ENCODE measurements around the gene CRTC2.

CRTC2 gene

GRCh38 chr1:153945795-153946621, 12.4 kb downstream of the CRTC2 start:
- peak overlapping the region; percentile 96 for H3K27ac Mint-ChIP-seq
- H3K27me3 Mint-ChIP-seq = no peaks in the 10 kb centered on the region
- H3K4me1 Mint-ChIP-seq (ENCODE audit: low read depth) = peaks cover 29% of the 10 kb centered on the region
- H3K36me3 Mint-ChIP-seq (ENCODE audit: low read depth) = peaks cover 89% of the 10 kb centered on the region
- peak; percentile 82 for DNase-seq
- H3K9me3 Mint-ChIP-seq = no peaks in the 10 kb centered on the region
- H3K4me3 Mint-ChIP-seq = peak overlapping the region; percentile 93

- Mint-ChIP-seq H3K9me3 (no peaks in the 10 kb centered on the region), H3K4me3 (peak overlapping the region; percentile 93), H3K27ac (peak overlapping the region; percentile 96), H3K4me1 (ENCODE audit: low read depth) (peaks cover 31% of the 10 kb centered on the region), H3K27me3 (no peaks in the 10 kb centered on the region), H3K36me3 (ENCODE audit: low read depth) (peaks cover 89% of the 10 kb centered on the region)
- DNase-seq = peak; percentile 79
These were observed 13.1 kb downstream of the CRTC2 start for GRCh38 chr1:153945131-153945794.

GRCh38 chr1:153944827-153945117, 13.6 kb downstream of the CRTC2 start:
- peaks cover 32% of the 10 kb centered on the region for H3K4me1 Mint-ChIP-seq (ENCODE audit: low read depth)
- peak overlapping the region; percentile 93 for H3K4me3 Mint-ChIP-seq
- H3K9me3 Mint-ChIP-seq = no peaks in the 10 kb centered on the region
- H3K27me3 Mint-ChIP-seq = no peaks in the 10 kb centered on the region
- DNase-seq = no peak
- peaks cover 89% of the 10 kb centered on the region for H3K36me3 Mint-ChIP-seq (ENCODE audit: low read depth)
- H3K27ac Mint-ChIP-seq = peak overlapping the region; percentile 96

- Mint-ChIP-seq H3K36me3 (ENCODE audit: low read depth) (peaks cover 89% of the 10 kb centered on the region), H3K9me3 (no peaks in the 10 kb centered on the region), H3K27me3 (no peaks in the 10 kb centered on the region), H3K4me3 (peak overlapping the region; percentile 93), H3K4me1 (ENCODE audit: low read depth) (peaks cover 32% of the 10 kb centered on the region), H3K27ac (peak overlapping the region; percentile 96)
- DNase-seq = no peak
These were observed 14.2 kb downstream of the CRTC2 start for GRCh38 chr1:153944005-153944826.

- no peaks in the 10 kb centered on the region for H3K27me3 Mint-ChIP-seq
These were observed 15.5 kb downstream of the CRTC2 start for GRCh38 chr1:153942766-153943549.

GRCh38 chr1:153941826-153942725, 16.3 kb downstream of the CRTC2 start:
- no peak for DNase-seq
- peaks cover 86% of the 10 kb centered on the region for H3K36me3 Mint-ChIP-seq (ENCODE audit: low read depth)
- no peak overlapping the region for H3K4me3 Mint-ChIP-seq
- peaks cover 30% of the 10 kb centered on the region for H3K4me1 Mint-ChIP-seq (ENCODE audit: low read depth)
- H3K27me3 Mint-ChIP-seq = no peaks in the 10 kb centered on the region
- H3K27ac Mint-ChIP-seq = peak overlapping the region; percentile 82
- no peaks in the 10 kb centered on the region for H3K9me3 Mint-ChIP-seq

More at GRCh38 chr1:153942766-153943549, 15.5 kb downstream of the CRTC2 start:
- peaks cover 85% of the 10 kb centered on the region for H3K36me3 Mint-ChIP-seq (ENCODE audit: low read depth)
- H3K4me1 Mint-ChIP-seq (ENCODE audit: low read depth) = peaks cover 32% of the 10 kb centered on the region
- no peak overlapping the region for H3K4me3 Mint-ChIP-seq
- H3K9me3 Mint-ChIP-seq = no peaks in the 10 kb centered on the region
- no peak for DNase-seq
- peak overlapping the region; percentile 82 for H3K27ac Mint-ChIP-seq

- Mint-ChIP-seq H3K27me3 (no peaks in the 10 kb centered on the region), H3K4me1 (ENCODE audit: low read depth) (peaks cover 25% of the 10 kb centered on the region), H3K36me3 (ENCODE audit: low read depth) (peaks cover 92% of the 10 kb centered on the region), H3K9me3 (no peaks in the 10 kb centered on the region), H3K27ac (peak overlapping the region; percentile 50), H3K4me3 (no peak overlapping the region)
- no peak for DNase-seq
These were observed 17.7 kb downstream of the CRTC2 start for GRCh38 chr1:153940756-153941155.

- Mint-ChIP-seq H3K27ac (no peak overlapping the region), H3K9me3 (no peaks in the 10 kb centered on the region), H3K36me3 (ENCODE audit: low read depth) (peaks cover 92% of the 10 kb centered on the region), H3K4me1 (ENCODE audit: low read depth) (peaks cover 21% of the 10 kb centered on the region), H3K4me3 (no peak overlapping the region), H3K27me3 (no peaks in the 10 kb centered on the region)
- DNase-seq = no peak
These were observed 18.9 kb downstream of the CRTC2 start for GRCh38 chr1:153939476-153939875.

- peaks cover 92% of the 10 kb centered on the region for H3K36me3 Mint-ChIP-seq (ENCODE audit: low read depth)
- no peak overlapping the region for H3K4me3 Mint-ChIP-seq
- peaks cover 16% of the 10 kb centered on the region for H3K4me1 Mint-ChIP-seq (ENCODE audit: low read depth)
- H3K9me3 Mint-ChIP-seq = no peaks in the 10 kb centered on the region
- no peak for DNase-seq
- H3K27me3 Mint-ChIP-seq = no peaks in the 10 kb centered on the region
- H3K27ac Mint-ChIP-seq = peak overlapping the region; percentile 20
These were observed 19.4 kb downstream of the CRTC2 start for GRCh38 chr1:153938996-153939395.

- H3K36me3 Mint-ChIP-seq (ENCODE audit: low read depth) = peaks cover 91% of the 10 kb centered on the region
- H3K4me1 Mint-ChIP-seq (ENCODE audit: low read depth) = peaks cover 3% of the 10 kb centered on the region
- H3K9me3 Mint-ChIP-seq = no peaks in the 10 kb centered on the region
- peak overlapping the region; percentile 33 for H3K27ac Mint-ChIP-seq
- H3K4me3 Mint-ChIP-seq = no peak overlapping the region
- DNase-seq = no peak
- no peaks in the 10 kb centered on the region for H3K27me3 Mint-ChIP-seq
These were observed 21.1 kb downstream of the CRTC2 start for GRCh38 chr1:153937331-153937730.

- no peak overlapping the region for H3K4me3 Mint-ChIP-seq
- no peak for DNase-seq
- H3K27ac Mint-ChIP-seq = peak overlapping the region; percentile 59
- peaks cover 92% of the 10 kb centered on the region for H3K36me3 Mint-ChIP-seq (ENCODE audit: low read depth)
- no peaks in the 10 kb centered on the region for H3K9me3 Mint-ChIP-seq
- peaks cover 3% of the 10 kb centered on the region for H3K4me1 Mint-ChIP-seq (ENCODE audit: low read depth)
- H3K27me3 Mint-ChIP-seq = no peaks in the 10 kb centered on the region
These were observed 22.2 kb downstream of the CRTC2 start for GRCh38 chr1:153936011-153936802.

GRCh38 chr1:153934746-153935145, 23.7 kb downstream of the CRTC2 start:
- Mint-ChIP-seq H3K27ac (peak overlapping the region; percentile 59), H3K4me3 (no peak overlapping the region), H3K9me3 (no peaks in the 10 kb centered on the region), H3K27me3 (no peaks in the 10 kb centered on the region), H3K4me1 (ENCODE audit: low read depth) (no peaks in the 10 kb centered on the region), H3K36me3 (ENCODE audit: low read depth) (peaks cover 92% of the 10 kb centered on the region)
- no peak for DNase-seq

- Mint-ChIP-seq H3K4me3 (no peak overlapping the region), H3K27ac (peak overlapping the region; percentile 67), H3K4me1 (ENCODE audit: low read depth) (peaks cover 1% of the 10 kb centered on the region), H3K27me3 (no peaks in the 10 kb centered on the region), H3K36me3 (ENCODE audit: low read depth) (peaks cover 91% of the 10 kb centered on the region), H3K9me3 (no peaks in the 10 kb centered on the region)
- no peak for DNase-seq
These were observed 24.5 kb downstream of the CRTC2 start for GRCh38 chr1:153933955-153934354.
